GM19328 (cell line): ENCODE measurements around the gene PLPPR5.
"Not testable (repeated sequence)": the region's sequence is repeated elsewhere in the genome, so short reads cannot be mapped to it uniquely, and the experiment has no call there.

Experiments used
- ATAC-seq: cut with Tn5 transposase; IDR thresholded peaks from one replicate; pipeline ENCODE4 v1.9.1; 2021; ENCODE audit warnings: mild to moderate bottlenecking, moderate library complexity; ENCODE audit not compliant: unreplicated experiment

The PLPPR5 gene

GRCh38 chr1:98919652-98920051 is 85.0 kb downstream of the PLPPR5 start:
- ATAC-seq: no peak

GRCh38 chr1:98919211-98919610 is 85.5 kb downstream of the PLPPR5 start:
- no peak for ATAC-seq

GRCh38 chr1:98914547-98914946 is 90.1 kb downstream of the PLPPR5 start:
- no peak for ATAC-seq

- ATAC-seq: no peak
Measured at GRCh38 chr1:98910827-98911226, 93.8 kb downstream of the PLPPR5 start.

DNA sequence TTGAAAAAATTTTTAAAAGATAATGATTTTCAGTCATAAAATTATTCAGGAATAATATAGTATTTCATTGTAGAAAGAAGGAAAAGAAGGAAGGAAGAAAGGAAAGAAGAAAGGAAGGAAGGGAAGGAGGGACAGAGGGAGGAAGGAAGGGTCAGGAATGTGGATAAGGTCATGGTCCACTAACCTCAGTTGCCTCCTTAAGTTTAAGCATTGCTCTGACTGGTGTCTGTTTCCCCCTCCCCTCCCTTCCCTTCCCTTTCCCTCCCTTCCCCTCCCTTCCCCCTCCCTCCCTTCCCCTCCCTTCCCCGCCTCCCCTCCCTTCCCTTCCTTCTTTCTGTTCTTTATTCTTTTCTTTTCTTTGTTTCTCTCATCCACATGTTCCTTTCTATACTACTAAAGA is 95.7 kb downstream of the PLPPR5 start:
- no peak for ATAC-seq

GRCh38 chr1:98906809-98907208 is 97.9 kb downstream of the PLPPR5 start:
- ATAC-seq: no peak

- ATAC-seq: no peak
Measured at GRCh38 chr1:98906361-98906760, 98.3 kb downstream of the PLPPR5 start.

DNA sequence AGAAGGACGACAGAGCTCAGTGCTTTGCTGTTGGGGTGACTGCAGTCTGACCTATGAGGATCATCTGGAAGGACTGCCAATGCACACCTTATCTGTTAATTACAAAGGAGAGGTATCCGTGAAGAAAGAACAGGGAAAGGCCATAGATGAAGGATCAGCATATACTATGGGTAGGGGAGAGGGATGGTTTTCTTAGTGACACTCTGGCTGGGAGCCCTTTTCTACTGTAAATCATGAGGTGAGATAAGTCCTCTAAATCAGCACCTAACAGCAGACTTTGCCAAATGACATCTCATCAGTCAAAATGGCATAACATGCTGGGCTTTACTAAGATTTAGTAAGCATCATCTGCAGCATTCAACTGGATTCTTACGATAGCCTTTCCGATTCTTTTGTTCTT is 100.0 kb downstream of the PLPPR5 start:
- no peak for ATAC-seq

DNA sequence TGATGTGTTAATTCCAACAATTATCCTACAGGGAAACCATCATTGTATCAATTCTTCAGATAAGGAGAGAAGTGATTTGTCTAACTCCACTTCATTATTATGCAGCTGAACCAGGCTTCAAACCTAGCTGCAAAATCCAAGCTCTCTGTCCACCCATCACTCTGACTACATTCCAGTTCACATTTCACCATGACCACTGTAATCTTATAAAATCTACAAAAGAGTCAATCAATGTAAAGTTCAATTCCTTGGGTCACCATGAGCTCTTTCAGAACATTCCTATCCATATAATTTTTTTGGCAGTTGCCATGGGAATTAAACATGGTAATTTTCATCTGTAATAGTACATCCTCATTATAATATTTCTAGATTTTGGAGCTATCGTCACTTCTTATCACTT is 100.9 kb downstream of the PLPPR5 start:
- no peak for ATAC-seq

GRCh38 chr1:98903261-98903660 is 101.4 kb downstream of the PLPPR5 start:
- no peak for ATAC-seq

- no peak for ATAC-seq
Measured at GRCh38 chr1:98898940-98899339, 105.7 kb downstream of the PLPPR5 start.

- no peak for ATAC-seq
Measured at GRCh38 chr1:98897479-98897878, 107.2 kb downstream of the PLPPR5 start.

DNA sequence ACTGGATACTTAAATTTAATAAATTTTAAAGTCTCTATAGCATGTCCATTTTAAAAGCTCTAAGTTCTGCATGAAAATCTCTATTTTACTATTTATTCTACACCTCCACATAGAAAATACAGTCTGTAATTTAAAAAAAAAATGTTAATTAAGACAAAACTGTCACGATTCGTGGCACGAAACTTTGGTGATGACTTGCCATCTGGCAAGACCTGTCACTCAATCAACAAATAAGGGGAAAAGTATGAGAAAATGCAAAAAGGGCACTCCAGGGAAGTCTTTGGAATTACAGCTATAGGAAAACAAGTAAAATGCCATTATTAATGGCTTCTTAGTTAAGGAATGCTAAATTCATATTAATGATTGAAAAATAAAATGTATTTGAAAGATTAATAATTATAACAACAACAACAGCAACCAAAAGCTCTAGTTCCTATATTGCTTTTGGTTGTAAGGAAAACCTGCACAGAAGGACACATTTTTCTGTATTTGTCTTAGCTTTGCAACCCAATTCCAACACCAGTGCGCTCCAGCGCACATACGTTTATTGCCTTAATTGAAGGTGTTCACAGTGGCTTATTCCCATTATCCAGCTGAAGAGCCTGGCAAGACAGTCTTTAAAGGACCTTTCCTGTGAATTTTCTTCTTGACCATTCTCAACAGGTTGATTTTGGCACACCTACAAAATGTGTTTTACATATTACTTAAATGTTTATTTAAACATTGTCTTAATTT is 107.8 kb downstream of the PLPPR5 start:
- ATAC-seq: no peak

DNA sequence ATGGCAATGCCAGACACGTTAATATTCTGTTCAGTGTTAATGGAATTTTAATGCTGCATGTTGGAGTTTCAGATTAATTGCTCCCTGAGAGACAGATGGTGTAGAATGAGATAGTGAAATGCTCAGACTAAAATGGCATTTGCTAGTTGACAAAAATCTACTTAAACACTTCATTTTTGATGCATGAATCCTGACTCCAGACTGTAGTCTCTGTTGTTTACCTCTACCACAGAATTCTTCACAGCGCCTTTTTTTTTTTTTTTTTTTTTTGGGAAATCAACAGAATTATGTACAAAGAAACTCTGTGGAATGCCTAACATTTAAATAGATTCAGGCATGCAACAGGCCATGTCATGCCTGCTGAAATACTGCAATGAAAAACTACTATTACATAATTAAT is 111.3 kb downstream of the PLPPR5 start:
- no peak for ATAC-seq

DNA sequence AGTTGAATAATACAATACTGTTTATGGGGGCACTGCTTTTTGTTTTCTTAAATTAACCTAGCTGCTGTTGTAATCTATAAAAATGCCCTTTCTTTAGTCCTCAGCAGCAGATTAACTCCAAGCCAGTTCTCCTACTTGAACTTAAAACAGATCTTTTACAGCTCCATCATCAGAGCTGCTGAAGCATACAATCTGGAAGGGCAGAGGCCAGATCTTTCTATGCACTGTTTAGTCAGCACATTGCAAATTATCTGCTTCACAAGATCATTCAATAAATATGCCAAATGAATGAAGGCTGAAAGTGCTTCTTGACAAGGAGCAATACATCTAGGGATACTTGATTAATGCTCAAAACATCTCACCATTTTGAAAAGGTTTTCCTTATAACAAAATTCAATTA is 115.8 kb downstream of the PLPPR5 start:
- no peak for ATAC-seq

GRCh38 chr1:98887507-98887906 is 117.2 kb downstream of the PLPPR5 start:
- ATAC-seq: no peak

DNA sequence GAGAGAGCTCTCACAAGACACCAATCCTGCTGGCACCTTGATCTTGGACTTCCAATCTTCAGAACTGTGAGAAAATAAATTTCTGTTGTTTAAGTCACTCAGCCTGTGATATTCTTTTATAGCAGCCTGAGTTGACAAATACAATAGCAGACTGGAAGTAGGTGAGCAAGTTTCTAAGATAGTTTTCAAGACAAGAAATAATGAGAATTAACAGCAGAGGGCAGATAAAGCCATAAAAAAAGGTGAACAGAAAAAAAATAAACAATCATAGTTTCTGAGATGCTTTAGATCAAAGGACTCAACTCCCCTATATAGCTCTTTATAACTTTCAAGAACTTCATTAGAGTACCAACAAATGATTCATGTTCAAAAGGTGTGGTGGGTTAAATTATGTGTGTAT is 119.8 kb downstream of the PLPPR5 start:
- ATAC-seq: no peak

DNA sequence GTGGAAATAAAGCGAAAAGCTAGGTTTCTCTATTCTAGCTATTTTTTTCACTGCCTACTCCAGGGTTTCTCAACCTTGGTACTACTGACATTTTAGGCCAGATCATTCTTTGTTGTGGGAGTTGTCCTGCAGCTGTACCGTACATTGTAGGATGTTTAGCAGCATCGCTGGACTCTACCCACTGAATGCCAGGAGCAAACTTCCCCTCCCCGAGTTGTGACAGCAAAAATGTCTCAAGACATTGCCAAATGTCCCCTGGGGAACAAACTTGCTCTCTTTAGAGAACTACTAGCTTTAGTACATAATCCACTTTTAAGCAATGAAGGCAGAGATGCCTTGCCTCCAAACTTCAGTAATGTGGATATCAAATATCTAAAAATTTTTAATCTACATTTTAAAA is 122.8 kb downstream of the PLPPR5 start:
- no peak for ATAC-seq

- ATAC-seq: not testable (repeated sequence)
Measured at GRCh38 chr1:98881234-98881633, 123.4 kb downstream of the PLPPR5 start.

- ATAC-seq: no peak
Measured at GRCh38 chr1:98874828-98875227, 129.8 kb downstream of the PLPPR5 start.

GRCh38 chr1:98870959-98871903 is 133.4 kb downstream of the PLPPR5 start:
- ATAC-seq: peak; percentile 96

GRCh38 chr1:98865796-98866195 is 138.9 kb downstream of the PLPPR5 start:
- ATAC-seq: no peak
